WTC11 (cell line): Measurements from ENCODE around the gene FAM163A. TPM values are rescaled to one million over a fixed set of nuclear protein-coding genes. Genes with fewer than 3 reads are reported as not detected.

Experiments
- ATAC-seq: fragments of 200-7000 bp; cut with Tn5 transposase; 2 replicates; pipeline ENCODE4 v1.10.0; 2021; ENCODE audit warnings: mild to moderate bottlenecking, moderate library complexity
- CTCF ChIA-PET: fragments of 300-600 bp; sonication (Branson Sonifier 250); formaldehyde crosslinking; loops from one replicate; lab custom pipeline; 2021; ENCODE audit warnings: antibody characterized with exemption; lab: Charles Lee
- POLR2A ChIA-PET: fragments of 350-600 bp; sonication (Branson Sonifier 250); formaldehyde crosslinking; loops from one replicate; lab custom pipeline; 2021; ENCODE audit warnings: antibody characterized with exemption; lab: Charles Lee
- DNase-seq: peaks from one replicate; pipeline ENCODE4 v3.0.0; 2021; ENCODE audit warnings: low spot score
- H3K27ac Mint-ChIP-seq: 2 replicates; pipeline ENCODE4 v1.8.0; 2021; ENCODE audit warnings: mixed read lengths
- H3K27me3 Mint-ChIP-seq: 2 replicates; pipeline ENCODE4 v1.8.0; 2021; ENCODE audit warnings: low read depth, mild to moderate bottlenecking, moderate library complexity, mixed read lengths
- H3K36me3 Mint-ChIP-seq: 2 replicates; pipeline ENCODE4 v1.8.0; 2021; ENCODE audit warnings: mixed read lengths
- H3K4me1 Mint-ChIP-seq: 2 replicates; pipeline ENCODE4 v1.8.0; 2022; ENCODE audit warnings: mixed read lengths
- H3K4me3 Mint-ChIP-seq: 2 replicates; pipeline ENCODE4 v1.8.0; 2021; ENCODE audit warnings: mild to moderate bottlenecking, moderate library complexity, mixed read lengths
- H3K9me3 Mint-ChIP-seq: 2 replicates; pipeline ENCODE4 v1.8.0; 2021; ENCODE audit warnings: mixed read lengths
- ETV6 ChIP-seq: sonication (generic); formaldehyde crosslinking; IDR thresholded peaks from 2 replicates; pipeline ENCODE4 v1.8.1; 2022; ENCODE audit warnings: mild to moderate bottlenecking, missing genetic modification reagents
- FOXJ3 ChIP-seq: sonication (generic); formaldehyde crosslinking; IDR thresholded peaks from 2 replicates; pipeline ENCODE4 v1.9.0; 2021; ENCODE audit warnings: missing genetic modification reagents, mild to moderate bottlenecking, borderline replicate concordance
- FOXP1 ChIP-seq: sonication (generic); formaldehyde crosslinking; IDR thresholded peaks from 2 replicates; pipeline ENCODE4 v1.8.0; 2022; ENCODE audit warnings: missing genetic modification reagents, mild to moderate bottlenecking, moderate library complexity, borderline replicate concordance
- JUN ChIP-seq: sonication (generic); formaldehyde crosslinking; IDR thresholded peaks from 2 replicates; pipeline ENCODE4 v1.8.0; 2023; ENCODE audit warnings: mild to moderate bottlenecking, missing genetic modification reagents
- KAT7 ChIP-seq: sonication (generic); formaldehyde crosslinking; IDR thresholded peaks from 2 replicates; pipeline ENCODE4 v1.8.1; 2023; ENCODE audit warnings: missing genetic modification reagents, mild to moderate bottlenecking, borderline replicate concordance
- NR2C2 ChIP-seq: sonication (generic); formaldehyde crosslinking; IDR thresholded peaks from 2 replicates; pipeline ENCODE4 v1.8.0; 2022; ENCODE audit warnings: mild to moderate bottlenecking, missing genetic modification reagents
- NR3C1 ChIP-seq: sonication (generic); formaldehyde crosslinking; conservative IDR thresholded peaks from 2 replicates; pipeline ENCODE4 v1.8.1; 2023; ENCODE audit warnings: low read depth, mild to moderate bottlenecking, missing genetic modification reagents
- RORB ChIP-seq: fragments of 250-450 bp; sonication (Bioruptor Pico); IDR thresholded peaks from 2 replicates; pipeline ENCODE4 v1.9.0; 2021; ENCODE audit warnings: mild to moderate bottlenecking
- SMAD3 ChIP-seq: sonication (generic); formaldehyde crosslinking; IDR thresholded peaks from 2 replicates; pipeline ENCODE4 v1.8.0; 2022; ENCODE audit warnings: missing genetic modification reagents, mild to moderate bottlenecking, borderline replicate concordance
- ZNF121 ChIP-seq: sonication (generic); formaldehyde crosslinking; IDR thresholded peaks from 2 replicates; pipeline ENCODE4 v1.8.0; 2023; ENCODE audit warnings: missing genetic modification reagents
- ZNF138 ChIP-seq: sonication (generic); formaldehyde crosslinking; conservative IDR thresholded peaks from 2 replicates; pipeline ENCODE4 v1.8.1; 2022; ENCODE audit warnings: mild to moderate bottlenecking, moderate library complexity, missing genetic modification reagents
- total RNA-seq: library from RNA; stranded (reverse); gene quantifications from 3 replicates; pipeline ENCODE4 v1.2.3, GENCODE V29; 2021
- TF ChIP-seq, protein P1 (sequence below): sonication (generic); formaldehyde crosslinking; IDR thresholded peaks from 2 replicates; pipeline ENCODE4 v1.8.0; 2022; ENCODE audit warnings: missing genetic modification reagents
- TF ChIP-seq, protein P2 (sequence below): sonication (generic); formaldehyde crosslinking; IDR thresholded peaks from 2 replicates; pipeline ENCODE4 v1.8.1; 2022; ENCODE audit warnings: mild to moderate bottlenecking, moderate library complexity, missing genetic modification reagents
- TF ChIP-seq, protein P3 (sequence below): sonication (generic); formaldehyde crosslinking; IDR thresholded peaks from 2 replicates; pipeline ENCODE4 v1.8.1; 2023; ENCODE audit warnings: mild to moderate bottlenecking, missing genetic modification reagents, moderate library complexity

The FAM163A gene
- total RNA-seq, 1 experiment from 2014 or later = 0.07 TPM

DNA sequence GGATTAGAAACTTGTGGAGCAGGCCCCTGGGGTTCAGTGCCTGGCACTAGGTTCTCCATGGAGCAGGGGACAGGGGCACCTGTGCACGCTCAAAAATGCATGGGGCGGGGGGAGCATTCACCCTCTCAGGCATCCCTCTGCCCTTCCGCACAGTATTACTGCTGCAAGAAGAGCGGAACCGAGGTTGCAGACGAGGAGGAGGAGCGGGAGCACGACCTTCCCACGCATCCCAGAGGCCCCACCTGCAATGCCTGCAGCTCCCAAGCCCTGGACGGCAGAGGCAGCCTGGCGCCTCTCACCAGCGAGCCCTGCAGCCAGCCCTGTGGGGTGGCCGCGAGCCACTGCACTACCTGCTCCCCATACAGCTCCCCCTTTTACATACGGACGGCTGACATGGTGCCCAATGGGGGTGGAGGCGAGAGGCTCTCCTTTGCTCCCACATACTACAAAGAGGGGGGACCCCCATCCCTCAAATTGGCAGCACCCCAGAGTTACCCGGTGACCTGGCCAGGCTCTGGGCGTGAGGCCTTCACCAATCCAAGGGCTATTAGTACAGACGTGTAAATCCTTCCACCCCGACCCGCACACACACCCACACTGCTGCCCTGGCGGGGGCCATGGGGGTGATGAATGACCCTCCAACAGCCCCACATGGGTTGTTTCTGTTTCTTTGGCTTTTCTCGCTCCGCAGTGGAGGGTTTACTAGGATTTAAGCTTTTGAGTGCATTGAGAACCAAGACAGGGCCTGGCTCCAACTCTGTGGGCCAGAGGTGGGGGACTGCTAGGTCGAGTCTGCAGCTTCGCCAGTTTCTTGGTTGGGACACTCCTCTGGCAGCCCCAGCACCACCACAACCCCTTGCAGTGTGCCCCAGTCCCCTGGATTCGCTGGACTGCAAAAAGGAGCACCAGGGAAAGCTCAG, 70.8 kb downstream of the FAM163A start:
- ChIA-PET CTCF (interaction anchor here (0.6 to 14.7 kb wide), 72 partner anchors 8 to 1253 kb away, joined by 3 to 914 read pairs (median 7); partner anchors contain the start of genes CEP350, FAM163A, NPHS2 and QSOX1), POLR2A (interaction anchor here (0.5 to 1.6 kb wide), 6 partner anchors 26 to 731 kb away, joined by 3 to 5 read pairs (median 4); no protein-coding TSS in a partner anchor)
- Mint-ChIP-seq H3K4me3 (peak overlapping the region; percentile 82), H3K27ac (no peak overlapping the region), H3K27me3 (peaks cover 30% of the 10 kb centered on the region), H3K9me3 (no peaks in the 10 kb centered on the region), H3K4me1 (peaks cover 16% of the 10 kb centered on the region), H3K36me3 (no peaks in the 10 kb centered on the region)
- DNase-seq (no peak), ATAC-seq (peak; percentile 2)
- TF ChIP-seq ETV6 (0 out of 2 replicates have a peak, but pooled peaks have one; percentile 21), FOXJ3 (CRISPR knock-in tag) (no peak)

DNA sequence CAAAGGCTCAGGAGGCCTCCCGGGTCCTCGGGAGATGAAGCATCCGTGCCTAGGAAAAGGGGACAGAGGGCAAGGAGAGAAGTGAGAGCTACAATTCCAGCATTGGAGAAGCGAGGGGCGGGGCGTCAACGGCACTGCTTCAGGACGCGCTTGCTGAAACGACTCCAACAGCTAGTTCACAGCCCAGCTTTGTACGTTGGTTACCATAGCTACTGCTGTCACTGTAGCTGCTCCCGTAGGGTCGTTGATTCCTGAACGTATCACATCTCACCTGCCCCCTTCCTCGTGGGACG, 71.4 kb downstream of the FAM163A start:
- Mint-ChIP-seq H3K27ac (no peak overlapping the region), H3K36me3 (no peaks in the 10 kb centered on the region), H3K4me1 (peaks cover 20% of the 10 kb centered on the region), H3K27me3 (peaks cover 30% of the 10 kb centered on the region), H3K4me3 (peak overlapping the region; percentile 82)
- no peak for DNase-seq
- TF ChIP-seq, protein P1, sequence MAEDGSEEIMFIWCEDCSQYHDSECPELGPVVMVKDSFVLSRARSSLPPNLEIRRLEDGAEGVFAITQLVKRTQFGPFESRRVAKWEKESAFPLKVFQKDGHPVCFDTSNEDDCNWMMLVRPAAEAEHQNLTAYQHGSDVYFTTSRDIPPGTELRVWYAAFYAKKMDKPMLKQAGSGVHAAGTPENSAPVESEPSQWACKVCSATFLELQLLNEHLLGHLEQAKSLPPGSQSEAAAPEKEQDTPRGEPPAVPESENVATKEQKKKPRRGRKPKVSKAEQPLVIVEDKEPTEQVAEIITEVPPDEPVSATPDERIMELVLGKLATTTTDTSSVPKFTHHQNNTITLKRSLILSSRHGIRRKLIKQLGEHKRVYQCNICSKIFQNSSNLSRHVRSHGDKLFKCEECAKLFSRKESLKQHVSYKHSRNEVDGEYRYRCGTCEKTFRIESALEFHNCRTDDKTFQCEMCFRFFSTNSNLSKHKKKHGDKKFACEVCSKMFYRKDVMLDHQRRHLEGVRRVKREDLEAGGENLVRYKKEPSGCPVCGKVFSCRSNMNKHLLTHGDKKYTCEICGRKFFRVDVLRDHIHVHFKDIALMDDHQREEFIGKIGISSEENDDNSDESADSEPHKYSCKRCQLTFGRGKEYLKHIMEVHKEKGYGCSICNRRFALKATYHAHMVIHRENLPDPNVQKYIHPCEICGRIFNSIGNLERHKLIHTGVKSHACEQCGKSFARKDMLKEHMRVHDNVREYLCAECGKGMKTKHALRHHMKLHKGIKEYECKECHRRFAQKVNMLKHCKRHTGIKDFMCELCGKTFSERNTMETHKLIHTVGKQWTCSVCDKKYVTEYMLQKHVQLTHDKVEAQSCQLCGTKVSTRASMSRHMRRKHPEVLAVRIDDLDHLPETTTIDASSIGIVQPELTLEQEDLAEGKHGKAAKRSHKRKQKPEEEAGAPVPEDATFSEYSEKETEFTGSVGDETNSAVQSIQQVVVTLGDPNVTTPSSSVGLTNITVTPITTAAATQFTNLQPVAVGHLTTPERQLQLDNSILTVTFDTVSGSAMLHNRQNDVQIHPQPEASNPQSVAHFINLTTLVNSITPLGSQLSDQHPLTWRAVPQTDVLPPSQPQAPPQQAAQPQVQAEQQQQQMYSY (CRISPR knock-in tag) = no peak
- TF ChIP-seq, all 79 proteins: peak for 0
- POLR2A ChIA-PET = interaction anchor here (0.5 to 1.6 kb wide), 7 partner anchors 26 to 732 kb away, joined by 3 to 6 read pairs (median 4); no protein-coding TSS in a partner anchor
- ATAC-seq = peak; percentile 53
- no peaks in the 10 kb centered on the region for H3K9me3 Mint-ChIP-seq
- CTCF ChIA-PET = interaction anchor here (0.6 to 14.7 kb wide), 85 partner anchors 9 to 1252 kb away, joined by 3 to 914 read pairs (median 6); partner anchors contain the start of genes AXDND1, CEP350, FAM163A and NPHS2

DNA sequence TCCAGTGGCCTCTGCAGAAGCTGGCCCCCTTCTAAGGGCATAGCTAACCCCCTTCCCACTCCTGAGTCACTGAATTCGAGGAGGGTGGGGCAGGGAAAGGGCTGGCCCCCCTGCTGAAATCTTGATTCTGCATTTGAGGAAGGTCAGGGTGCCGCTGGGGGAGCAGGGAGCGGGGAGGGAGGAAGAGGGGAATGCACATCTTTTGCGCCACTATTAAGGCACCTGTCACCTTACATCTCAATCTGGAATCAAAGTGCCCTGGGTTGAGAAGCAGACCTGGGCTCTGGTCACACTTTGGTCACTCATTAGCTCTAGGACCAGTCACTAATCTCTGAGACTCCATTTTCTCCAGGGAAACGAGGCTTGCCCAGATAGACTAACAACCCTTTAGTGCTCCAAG, 72.5 kb downstream of the FAM163A start:
- POLR2A ChIA-PET = interaction anchor here (1.6 kb wide), 1 partner anchor 109 kb away, joined by 3 read pairs; no protein-coding TSS in a partner anchor
- H3K4me1 Mint-ChIP-seq = peaks cover 20% of the 10 kb centered on the region
- CTCF ChIA-PET = interaction anchor here (0.6 to 14.7 kb wide), 38 partner anchors 9 to 372 kb away, joined by 3 to 914 read pairs (median 8); partner anchors contain the start of genes FAM163A, QSOX1 and TOR1AIP1
- TF ChIP-seq SMAD3 (CRISPR knock-in tag) (no peak), RORB (CRISPR knock-in tag) (no peak), ETV6 (no peak), JUN (CRISPR knock-in tag) (no peak), NR3C1 (CRISPR knock-in tag) (no peak), NR2C2 (CRISPR knock-in tag) (no peak), FOXP1 (CRISPR knock-in tag) (no peak), ZNF138 (CRISPR knock-in tag) (no peak), KAT7 (CRISPR knock-in tag) (no peak), ZNF121 (no peak)
- TF ChIP-seq, protein P2, sequence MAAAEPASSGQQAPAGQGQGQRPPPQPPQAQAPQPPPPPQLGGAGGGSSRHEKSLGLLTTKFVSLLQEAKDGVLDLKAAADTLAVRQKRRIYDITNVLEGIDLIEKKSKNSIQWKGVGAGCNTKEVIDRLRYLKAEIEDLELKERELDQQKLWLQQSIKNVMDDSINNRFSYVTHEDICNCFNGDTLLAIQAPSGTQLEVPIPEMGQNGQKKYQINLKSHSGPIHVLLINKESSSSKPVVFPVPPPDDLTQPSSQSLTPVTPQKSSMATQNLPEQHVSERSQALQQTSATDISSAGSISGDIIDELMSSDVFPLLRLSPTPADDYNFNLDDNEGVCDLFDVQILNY (CRISPR knock-in tag) = no peak
- TF ChIP-seq, protein P3, sequence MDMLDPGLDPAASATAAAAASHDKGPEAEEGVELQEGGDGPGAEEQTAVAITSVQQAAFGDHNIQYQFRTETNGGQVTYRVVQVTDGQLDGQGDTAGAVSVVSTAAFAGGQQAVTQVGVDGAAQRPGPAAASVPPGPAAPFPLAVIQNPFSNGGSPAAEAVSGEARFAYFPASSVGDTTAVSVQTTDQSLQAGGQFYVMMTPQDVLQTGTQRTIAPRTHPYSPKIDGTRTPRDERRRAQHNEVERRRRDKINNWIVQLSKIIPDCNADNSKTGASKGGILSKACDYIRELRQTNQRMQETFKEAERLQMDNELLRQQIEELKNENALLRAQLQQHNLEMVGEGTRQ (CRISPR knock-in tag) = no peak
- TF ChIP-seq, all 79 proteins: peak for 0
- DNase-seq (no peak), ATAC-seq (no peak)
- peaks cover 30% of the 10 kb centered on the region for H3K27me3 Mint-ChIP-seq
- no peak overlapping the region for H3K27ac Mint-ChIP-seq
- no peaks in the 10 kb centered on the region for H3K36me3 Mint-ChIP-seq
- H3K9me3 Mint-ChIP-seq = no peaks in the 10 kb centered on the region
- peak overlapping the region; percentile 82 for H3K4me3 Mint-ChIP-seq
